MM.1S (cell line): ENCODE results near the gene PRSS27.
"Not testable (repeated sequence)": the region's sequence is repeated elsewhere in the genome, so short reads cannot be mapped to it uniquely, and the experiment has no call there.

ENCODE experiments used
- DNase-seq: peaks from one replicate; pipeline ENCODE4 v3.0.0-alpha.2; 2015
- H2AFZ ChIP-seq: fragments of 300-600 bp; sonication (generic); 2 replicates; pipeline ENCODE4 v1.6.0; 2016; ENCODE audit warnings: antibody characterized with exemption, low read length
- H3F3A ChIP-seq: fragments of 300-600 bp; sonication (generic); 2 replicates; pipeline ENCODE4 v1.6.1; 2016; ENCODE audit warnings: mild to moderate bottlenecking, antibody characterized with exemption, low read length, moderate library complexity, mixed read lengths; ENCODE audit not compliant: insufficient read depth
- H3K27ac ChIP-seq: fragments of 300-600 bp; sonication (generic); 2 replicates; pipeline ENCODE4 v1.5.1; 2016; ENCODE audit warnings: mild to moderate bottlenecking, low read length
- H3K27me3 ChIP-seq: fragments of 300-600 bp; sonication (generic); replicated peaks from 2 replicates; pipeline ENCODE4 v1.6.0; 2016; ENCODE audit warnings: low read length; ENCODE audit not compliant: insufficient read depth
- H3K36me3 ChIP-seq: fragments of 300-600 bp; sonication (generic); replicated peaks from 2 replicates; pipeline ENCODE4 v1.6.1; 2016; ENCODE audit warnings: mild to moderate bottlenecking, low read length, mixed read lengths; ENCODE audit not compliant: insufficient read depth
- H3K4me1 ChIP-seq: fragments of 300-600 bp; sonication (generic); 2 replicates; pipeline ENCODE4 v1.6.1; 2016; ENCODE audit warnings: low read length, mixed read lengths
- H3K4me2 ChIP-seq: fragments of 300-600 bp; sonication (generic); 2 replicates; pipeline ENCODE4 v1.6.0; 2016; ENCODE audit warnings: low read depth, low read length
- H3K4me3 ChIP-seq: fragments of 300-600 bp; sonication (generic); 2 replicates; pipeline ENCODE4 v1.5.1; 2016; ENCODE audit warnings: low read length, mixed read lengths
- H3K79me2 ChIP-seq: fragments of 300-600 bp; sonication (generic); 2 replicates; pipeline ENCODE4 v1.6.1; 2016; ENCODE audit warnings: mixed run types, low read length, mixed read lengths
- H3K9ac ChIP-seq: fragments of 300-600 bp; sonication (generic); 2 replicates; pipeline ENCODE4 v1.6.1; 2016; ENCODE audit warnings: low read length, mixed read lengths
- H3K9me2 ChIP-seq: fragments of 300-600 bp; sonication (generic); replicated peaks from 2 replicates; pipeline ENCODE4 v1.6.1; 2016; ENCODE audit warnings: mild to moderate bottlenecking, low read length, mixed read lengths; ENCODE audit not compliant: insufficient read depth
- H3K9me3 ChIP-seq: fragments of 300-600 bp; sonication (generic); replicated peaks from 2 replicates; pipeline ENCODE4 v1.6.1; 2016; ENCODE audit warnings: mild to moderate bottlenecking, low read length, mixed read lengths; ENCODE audit not compliant: insufficient read depth
- H4K20me1 ChIP-seq: fragments of 300-600 bp; sonication (generic); 2 replicates; pipeline ENCODE4 v1.6.1; 2016; ENCODE audit warnings: mild to moderate bottlenecking, low read length, moderate library complexity, mixed read lengths; ENCODE audit not compliant: insufficient read depth
- CTCF ChIP-seq: fragments of 300-600 bp; sonication (generic); IDR thresholded peaks from 2 replicates; pipeline ENCODE4 v1.5.1; 2016; ENCODE audit warnings: antibody characterized with exemption, low read length, mixed read lengths
- EZH2 ChIP-seq: fragments of 300-600 bp; sonication (generic); optimal IDR thresholded peaks from 2 replicates; pipeline ENCODE3; 2017; ENCODE audit warnings: low read depth, mild to moderate bottlenecking, antibody characterized with exemption, low read length, mixed read lengths
- EZH2phosphoT487 ChIP-seq: fragments of 300-600 bp; sonication (generic); IDR thresholded peaks from 2 replicates; pipeline ENCODE4 v1.6.1; 2018; ENCODE audit warnings: antibody characterized with exemption, low read length

Gene PRSS27

DNA sequence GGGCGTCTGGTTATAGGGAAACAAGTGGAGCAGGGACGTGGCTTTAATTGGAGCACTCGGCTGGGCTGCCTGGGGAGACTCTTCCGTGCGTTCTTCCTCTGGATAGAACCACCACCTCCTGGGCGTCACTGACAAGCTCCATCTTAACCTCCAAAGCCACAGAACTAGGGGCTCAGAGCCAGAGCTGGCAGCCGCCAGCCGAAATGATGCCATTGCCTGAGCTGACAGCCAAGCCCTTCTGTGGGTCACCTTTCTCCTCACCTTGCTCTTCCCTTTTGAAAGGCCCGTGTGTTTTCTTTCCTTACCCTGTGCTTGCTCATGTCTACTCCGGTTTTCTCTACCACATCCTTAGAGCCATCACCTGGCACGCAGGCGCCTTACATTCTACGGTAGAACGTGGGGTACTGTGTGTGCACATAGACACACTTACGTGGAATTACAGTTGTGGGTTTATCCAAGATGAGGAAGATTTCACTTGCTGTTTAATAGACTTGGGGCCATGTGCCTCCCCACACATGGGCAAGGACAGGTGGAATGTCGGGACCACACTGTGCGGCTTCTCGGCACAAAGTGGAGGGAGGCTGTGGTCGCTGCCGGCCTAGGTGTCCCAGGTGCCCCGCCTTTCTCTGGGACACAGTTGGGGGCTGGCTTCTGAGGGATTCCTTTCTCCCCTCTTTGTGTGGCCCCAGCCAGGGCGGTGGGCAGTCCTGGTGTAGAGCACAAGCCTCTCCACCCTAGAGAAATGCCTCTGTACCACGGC, 41.6 kb downstream of the PRSS27 start:
- not testable (repeated sequence) for DNase-seq, H3K9me3 ChIP-seq, H3K4me1 ChIP-seq, H3K27ac ChIP-seq, H3K4me2 ChIP-seq, H3K9ac ChIP-seq, H3K9me2 ChIP-seq, H2AFZ ChIP-seq, H3F3A ChIP-seq, H4K20me1 ChIP-seq, H3K36me3 ChIP-seq, H3K4me3 ChIP-seq, H3K27me3 ChIP-seq
- peaks cover 19% of the 10 kb centered on the region for H3K79me2 ChIP-seq

- not testable (repeated sequence) for H3K4me2 ChIP-seq
Observed at GRCh38 chr16:2676937-2677336, 43.1 kb downstream of the PRSS27 start.

GRCh38 chr16:2675714-2676113, 44.3 kb downstream of the PRSS27 start:
- Histone ChIP-seq H4K20me1 (no peaks in the 10 kb centered on the region), H3K79me2 (peaks cover 17% of the 10 kb centered on the region), H3F3A (no peaks in the 10 kb centered on the region), H3K9ac (no peak overlapping the region), H3K4me3 (no peak overlapping the region), H3K9me3 (no peaks in the 10 kb centered on the region), H2AFZ (no peak overlapping the region), H3K9me2 (no peaks in the 10 kb centered on the region), H3K27ac (no peak overlapping the region), H3K36me3 (no peaks in the 10 kb centered on the region), H3K27me3 (no peaks in the 10 kb centered on the region), H3K4me1 (peaks cover 8% of the 10 kb centered on the region; the same call in 1 of the 2 replicates), H3K4me2 (no peak overlapping the region)
- no peak for DNase-seq
- no peak for TF ChIP-seq EZH2phosphoT487
- no peak for TF ChIP-seq CTCF
- no peak for TF ChIP-seq EZH2

More at GRCh38 chr16:2676937-2677336, 43.1 kb downstream of the PRSS27 start:
- not testable (repeated sequence) for H3F3A ChIP-seq, H3K4me3 ChIP-seq, H4K20me1 ChIP-seq, DNase-seq, H2AFZ ChIP-seq, H3K27ac ChIP-seq, H3K9me3 ChIP-seq, H3K9ac ChIP-seq, H3K9me2 ChIP-seq, H3K4me1 ChIP-seq, H3K27me3 ChIP-seq, H3K36me3 ChIP-seq
- H3K79me2 ChIP-seq: peaks cover 14% of the 10 kb centered on the region

DNA sequence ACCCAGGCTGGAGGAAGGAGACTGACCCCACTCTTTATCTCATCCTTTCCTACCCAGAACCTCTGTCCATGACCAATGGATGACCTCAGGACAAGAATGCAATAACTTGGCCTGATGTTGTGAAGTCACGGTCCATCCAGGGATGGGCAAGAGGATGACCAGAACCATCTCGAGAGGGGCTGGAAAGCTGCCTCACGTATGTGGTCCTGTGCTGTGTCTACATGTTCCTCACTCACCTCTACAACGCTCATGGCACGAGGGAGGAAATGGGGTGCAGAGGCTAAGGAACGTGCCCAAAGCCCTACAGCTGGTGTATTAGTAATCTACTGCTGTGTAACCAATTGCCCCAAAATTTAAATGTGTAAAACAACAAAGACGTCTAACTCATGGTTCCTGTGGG, 45.0 kb downstream of the PRSS27 start:
- H3K79me2 ChIP-seq: peaks cover 17% of the 10 kb centered on the region
- H3K9me2 ChIP-seq: no peaks in the 10 kb centered on the region
- no peaks in the 10 kb centered on the region for H4K20me1 ChIP-seq
- H3K4me1 ChIP-seq: peaks cover 8% of the 10 kb centered on the region; the same call in 1 of the 2 replicates
- TF ChIP-seq CTCF: no peak
- no peak for TF ChIP-seq EZH2phosphoT487
- no peak for TF ChIP-seq EZH2
- no peaks in the 10 kb centered on the region for H3K9me3 ChIP-seq
- no peak overlapping the region for H3K9ac ChIP-seq
- no peak overlapping the region for H3K4me3 ChIP-seq
- H3K4me2 ChIP-seq: no peak overlapping the region
- no peaks in the 10 kb centered on the region for H3F3A ChIP-seq
- H2AFZ ChIP-seq: no peak overlapping the region
- H3K36me3 ChIP-seq: no peaks in the 10 kb centered on the region
- no peak for DNase-seq
- H3K27me3 ChIP-seq: no peaks in the 10 kb centered on the region
- no peak overlapping the region for H3K27ac ChIP-seq
